Liver (tissue), 9 donors: Measurements from ENCODE around the gene MSI1. TPM values are rescaled to one million over a fixed set of nuclear protein-coding genes. Genes with fewer than 3 reads are reported as not detected.

Source experiments
- DNase-seq: peaks from one replicate; pipeline ENCODE4 v3.0.0-alpha.2; 2017; ENCODE audit warnings: low spot score
- H3K27ac ChIP-seq, 2 donors: one replicate each; pipeline ENCODE4 v1.7.0; 2013; ENCODE audit warnings: inconsistent platforms in 2 of 2, low read length in 2 of 2, control low read depth in 1 of 2, low read depth in 1 of 2, mild to moderate bottlenecking in 1 of 2
- H3K27me3 ChIP-seq, 4 donors: one replicate each; pipeline versions ENCODE4 v1.6.1 to v1.7.0; 2013; ENCODE audit warnings: low read length in 3 of 4, inconsistent platforms in 1 of 4, mild to moderate bottlenecking in 1 of 4, moderate library complexity in 1 of 4; ENCODE audit not compliant: control insufficient read depth in 4 of 4, insufficient read depth in 4 of 4
- H3K36me3 ChIP-seq, 4 donors: one replicate each; pipeline versions ENCODE4 v1.6.1 to v1.7.0; 2013; ENCODE audit warnings: low read length in 3 of 4, mild to moderate bottlenecking in 3 of 4, low read depth in 1 of 4, moderate library complexity in 1 of 4; ENCODE audit not compliant: control insufficient read depth in 4 of 4, insufficient read depth in 3 of 4
- H3K4me1 ChIP-seq, 4 donors: one replicate each; pipeline versions ENCODE4 v1.6.1 to v1.7.0; 2013; ENCODE audit warnings: low read length in 3 of 4, mild to moderate bottlenecking in 3 of 4, moderate library complexity in 1 of 4; ENCODE audit not compliant: control insufficient read depth in 4 of 4, insufficient read depth in 4 of 4
- H3K4me3 ChIP-seq, 3 donors: one replicate each; pipeline versions ENCODE4 v1.6.1 to v1.7.0; 2013; ENCODE audit warnings: low read length in 3 of 3, control low read depth in 1 of 3, low read depth in 1 of 3, mild to moderate bottlenecking in 1 of 3
- H3K9ac ChIP-seq, 2 donors: one replicate each; pipeline ENCODE4 v1.7.0; 2013; ENCODE audit warnings: low read length in 2 of 2, mild to moderate bottlenecking in 2 of 2, moderate library complexity in 2 of 2, control low read depth in 1 of 2, low read depth in 1 of 2
- H3K9me3 ChIP-seq, 4 donors: one replicate each; pipeline versions ENCODE4 v1.6.1 to v1.7.0; 2013; ENCODE audit warnings: low read length in 3 of 4; ENCODE audit not compliant: control insufficient read depth in 4 of 4
- EGR1 ChIP-seq, 2 donors: IDR thresholded peaks; 2 replicates each; pipeline ENCODE4 v1.6.1; 2016 to 2018; ENCODE audit warnings: antibody characterized with exemption in 2 of 2, low read depth in 2 of 2
- FOXA1 ChIP-seq: IDR thresholded peaks from 2 replicates; pipeline ENCODE4 v1.6.1; 2016; ENCODE audit warnings: antibody characterized with exemption
- FOXA2 ChIP-seq: IDR thresholded peaks from 2 replicates; pipeline ENCODE4 v1.6.1; 2016; ENCODE audit warnings: antibody characterized with exemption
- GABPA ChIP-seq, 2 donors: IDR thresholded peaks in 1 of 2; conservative IDR thresholded peaks in 1 of 2; 2 replicates each; pipeline ENCODE4 v1.6.1; 2016; ENCODE audit warnings: antibody characterized with exemption in 2 of 2, mild to moderate bottlenecking in 1 of 2, moderate library complexity in 1 of 2
- HNF4G ChIP-seq: IDR thresholded peaks from 2 replicates; pipeline ENCODE4 v1.6.1; 2016; ENCODE audit warnings: antibody characterized with exemption
- JUND ChIP-seq, 2 donors: IDR thresholded peaks; 2 replicates each; pipeline ENCODE4 v1.6.1; 2016; ENCODE audit warnings: antibody characterized with exemption in 2 of 2
- NR2F2 ChIP-seq: IDR thresholded peaks from 2 replicates; pipeline ENCODE4 v1.6.1; 2016; ENCODE audit warnings: antibody characterized with exemption
- RAD21 ChIP-seq, 2 donors: IDR thresholded peaks; 2 replicates each; pipeline ENCODE4 v1.6.1; 2016; ENCODE audit warnings: antibody characterized with exemption in 2 of 2, mild to moderate bottlenecking in 2 of 2
- RXRA ChIP-seq, 2 donors: IDR thresholded peaks; 2 replicates each; pipeline ENCODE4 v1.6.1; 2017 to 2018; ENCODE audit warnings: antibody characterized with exemption in 2 of 2, mild to moderate bottlenecking in 1 of 2
- SP1 ChIP-seq: IDR thresholded peaks from 2 replicates; pipeline ENCODE4 v1.6.1; 2018; ENCODE audit warnings: antibody characterized with exemption, mild to moderate bottlenecking
- TAF1 ChIP-seq: conservative IDR thresholded peaks from 2 replicates; pipeline ENCODE4 v1.6.1; 2016; ENCODE audit warnings: antibody characterized with exemption, mild to moderate bottlenecking
- YY1 ChIP-seq: IDR thresholded peaks from 2 replicates; pipeline ENCODE4 v1.6.1; 2016; ENCODE audit warnings: antibody characterized with exemption, mild to moderate bottlenecking
- WGBS: extraction: QIAGEN DNeasy Blood & Tissue Kit; methylation state at CpG from one replicate; pipeline ENCODE4 v1.1.7; 2013; 5-methylcytosine and 5-hydroxymethylcytosine counted together
- polyA plus RNA-seq, 2 donors: library from polyadenylated mRNA; stranded (reverse) in 1 of 2; unstranded in 1 of 2; fragments of 200-250 nt in 1 of 2; fragments of >200 nt in 1 of 2; fragmentation: Nextera tagmentation in 1 of 2; extraction: Ambion mirVana in 1 of 2; gene quantifications; one replicate each; pipeline versions ENCODE4 v1.2.1 to v1.2.3, GENCODE V29; 2013 to 2015
- total RNA-seq, 2 donors: library from RNA; depleted of rRNA; stranded (reverse); fragments of >200 nt; gene quantifications; one replicate each; pipeline ENCODE4 v1.2.3, GENCODE V29; 2014
- TF ChIP-seq, protein P1 (sequence below): IDR thresholded peaks from 2 replicates; pipeline ENCODE4 v1.6.1; 2016; ENCODE audit warnings: antibody characterized with exemption
- TF ChIP-seq, protein P2 (sequence below): IDR thresholded peaks from 2 replicates; pipeline ENCODE4 v1.6.1; 2016; ENCODE audit warnings: antibody characterized with exemption
- TF ChIP-seq, protein P3 (sequence below): fragments of 150-350 bp; IDR thresholded peaks from 2 replicates; pipeline ENCODE4 v1.5.1; 2017; ENCODE audit warnings: improper control_type of control experiment, low read depth, low read length; ENCODE audit not compliant: missing input control
- TF ChIP-seq, protein P4 (sequence below): IDR thresholded peaks from 2 replicates; pipeline ENCODE4 v1.6.1; 2016; ENCODE audit warnings: antibody characterized with exemption
- donor health status: healthy.
- donor health status: healthy.
- donor health status: healthy.
- donor health status: healthy.
- donor health status: healthy.

The MSI1 gene
- total and polyA plus RNA-seq, 4 donors = 0.13 to 1.2 TPM; not detected in 2

DNA sequence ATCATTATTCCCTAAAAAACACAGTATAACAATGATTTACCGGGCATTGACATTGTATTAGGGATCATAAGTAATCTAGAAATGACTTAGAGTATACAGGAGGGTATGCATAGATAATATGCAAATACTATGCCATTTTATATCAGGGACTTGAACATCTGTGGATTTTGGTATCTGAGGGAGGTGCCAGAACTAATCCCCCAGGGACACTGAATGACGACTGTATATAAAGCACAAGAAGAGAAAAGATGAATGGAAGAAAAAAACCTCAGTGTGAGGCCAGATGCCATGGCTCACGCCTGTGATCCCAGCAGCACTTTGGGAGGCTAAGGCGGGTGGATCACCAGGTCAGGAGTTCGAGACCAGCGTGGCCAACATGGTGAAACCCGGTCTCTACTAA, 43.5 kb upstream of the MSI1 start:
- Histone ChIP-seq H3K27ac (no peak overlapping the region), H3K27me3 (no peaks in the 10 kb centered on the region), H3K36me3 (no peaks in the 10 kb centered on the region), H3K4me1 (no peaks in the 10 kb centered on the region), H3K9ac (no peak overlapping the region), H3K4me3 (no peak overlapping the region), H3K9me3 (no peaks in the 10 kb centered on the region)
- TF ChIP-seq, protein P1, sequence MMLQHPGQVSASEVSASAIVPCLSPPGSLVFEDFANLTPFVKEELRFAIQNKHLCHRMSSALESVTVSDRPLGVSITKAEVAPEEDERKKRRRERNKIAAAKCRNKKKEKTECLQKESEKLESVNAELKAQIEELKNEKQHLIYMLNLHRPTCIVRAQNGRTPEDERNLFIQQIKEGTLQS = no peak
- TF ChIP-seq TAF1 (no peak), RXRA (IDR thresholded peaks at IDR 0.05) (no peak), RAD21 (IDR thresholded peaks at IDR 0.05) (no peak), HNF4G (no peak), NR2F2 (no peak), FOXA1 (no peak)
- no peak for DNase-seq
- 88% methylated on average over 7 of the region's 7 CpGs for WGBS

DNA sequence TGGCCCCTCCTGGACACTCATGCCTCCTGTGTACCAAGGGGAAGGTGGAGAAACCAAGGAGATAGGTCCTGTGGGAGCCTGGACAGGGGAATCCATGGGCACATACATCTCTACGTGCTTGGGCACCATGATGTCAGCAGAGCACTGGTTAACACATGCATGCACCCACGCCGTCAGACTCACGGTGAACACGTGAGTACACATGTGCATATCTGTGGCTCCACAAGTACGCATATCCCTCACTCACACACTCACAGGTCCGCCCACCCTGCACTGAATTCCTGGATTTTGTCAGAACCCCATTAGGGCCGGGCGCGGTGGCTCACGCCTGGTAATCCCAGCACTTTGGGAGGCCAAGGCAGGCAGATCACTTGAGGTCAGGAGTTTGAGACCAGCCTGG, 39.8 kb upstream of the MSI1 start:
- DNase-seq = no peak
- Histone ChIP-seq H3K9ac (no peak overlapping the region), H3K27ac (no peak overlapping the region), H3K4me3 (no peak overlapping the region), H3K36me3 (no peaks in the 10 kb centered on the region), H3K9me3 (no peaks in the 10 kb centered on the region), H3K4me1 (no peaks in the 10 kb centered on the region), H3K27me3 (no peaks in the 10 kb centered on the region)
- WGBS = 96% methylated on average over 11 of the region's 11 CpGs
- TF ChIP-seq SP1 (no peak), GABPA (IDR thresholded peaks at IDR 0.05 in 1 of 2, conservative IDR thresholded peaks at IDR 0.05 in 1 of 2) (no peak), EGR1 (IDR thresholded peaks at IDR 0.05; ENCODE audit: low read depth in 2 of 2) (no peak), HNF4G (no peak), RXRA (IDR thresholded peaks at IDR 0.05) (no peak), RAD21 (IDR thresholded peaks at IDR 0.05) (no peak), YY1 (no peak), JUND (IDR thresholded peaks at IDR 0.05) (no peak), TAF1 (no peak)
- TF ChIP-seq, protein P2, sequence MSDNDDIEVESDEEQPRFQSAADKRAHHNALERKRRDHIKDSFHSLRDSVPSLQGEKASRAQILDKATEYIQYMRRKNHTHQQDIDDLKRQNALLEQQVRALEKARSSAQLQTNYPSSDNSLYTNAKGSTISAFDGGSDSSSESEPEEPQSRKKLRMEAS = no peak
- TF ChIP-seq, protein P3, sequence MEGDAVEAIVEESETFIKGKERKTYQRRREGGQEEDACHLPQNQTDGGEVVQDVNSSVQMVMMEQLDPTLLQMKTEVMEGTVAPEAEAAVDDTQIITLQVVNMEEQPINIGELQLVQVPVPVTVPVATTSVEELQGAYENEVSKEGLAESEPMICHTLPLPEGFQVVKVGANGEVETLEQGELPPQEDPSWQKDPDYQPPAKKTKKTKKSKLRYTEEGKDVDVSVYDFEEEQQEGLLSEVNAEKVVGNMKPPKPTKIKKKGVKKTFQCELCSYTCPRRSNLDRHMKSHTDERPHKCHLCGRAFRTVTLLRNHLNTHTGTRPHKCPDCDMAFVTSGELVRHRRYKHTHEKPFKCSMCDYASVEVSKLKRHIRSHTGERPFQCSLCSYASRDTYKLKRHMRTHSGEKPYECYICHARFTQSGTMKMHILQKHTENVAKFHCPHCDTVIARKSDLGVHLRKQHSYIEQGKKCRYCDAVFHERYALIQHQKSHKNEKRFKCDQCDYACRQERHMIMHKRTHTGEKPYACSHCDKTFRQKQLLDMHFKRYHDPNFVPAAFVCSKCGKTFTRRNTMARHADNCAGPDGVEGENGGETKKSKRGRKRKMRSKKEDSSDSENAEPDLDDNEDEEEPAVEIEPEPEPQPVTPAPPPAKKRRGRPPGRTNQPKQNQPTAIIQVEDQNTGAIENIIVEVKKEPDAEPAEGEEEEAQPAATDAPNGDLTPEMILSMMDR = no peak
- TF ChIP-seq, protein P4, sequence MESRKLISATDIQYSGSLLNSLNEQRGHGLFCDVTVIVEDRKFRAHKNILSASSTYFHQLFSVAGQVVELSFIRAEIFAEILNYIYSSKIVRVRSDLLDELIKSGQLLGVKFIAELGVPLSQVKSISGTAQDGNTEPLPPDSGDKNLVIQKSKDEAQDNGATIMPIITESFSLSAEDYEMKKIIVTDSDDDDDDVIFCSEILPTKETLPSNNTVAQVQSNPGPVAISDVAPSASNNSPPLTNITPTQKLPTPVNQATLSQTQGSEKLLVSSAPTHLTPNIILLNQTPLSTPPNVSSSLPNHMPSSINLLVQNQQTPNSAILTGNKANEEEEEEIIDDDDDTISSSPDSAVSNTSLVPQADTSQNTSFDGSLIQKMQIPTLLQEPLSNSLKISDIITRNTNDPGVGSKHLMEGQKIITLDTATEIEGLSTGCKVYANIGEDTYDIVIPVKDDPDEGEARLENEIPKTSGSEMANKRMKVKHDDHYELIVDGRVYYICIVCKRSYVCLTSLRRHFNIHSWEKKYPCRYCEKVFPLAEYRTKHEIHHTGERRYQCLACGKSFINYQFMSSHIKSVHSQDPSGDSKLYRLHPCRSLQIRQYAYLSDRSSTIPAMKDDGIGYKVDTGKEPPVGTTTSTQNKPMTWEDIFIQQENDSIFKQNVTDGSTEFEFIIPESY = no peak

DNA sequence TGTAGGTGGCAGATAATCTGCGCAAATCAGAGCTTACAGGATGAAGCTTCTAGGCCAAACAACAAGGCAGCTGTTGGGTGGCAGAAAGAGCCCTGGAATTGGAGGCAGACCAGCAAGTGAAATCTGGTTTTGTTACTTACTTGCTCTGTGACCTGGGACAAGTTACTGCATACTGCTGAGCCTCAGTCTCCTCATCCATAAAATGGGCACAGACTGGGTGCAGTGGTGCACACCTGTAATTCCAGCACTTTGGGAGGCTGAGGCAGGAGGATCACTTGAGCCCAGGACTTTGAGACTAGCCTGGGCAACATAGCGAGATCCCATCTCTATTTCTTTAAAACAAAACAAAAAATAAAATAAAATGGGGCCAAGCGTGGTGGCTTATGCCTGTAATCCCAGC, 37.6 kb upstream of the MSI1 start:
- WGBS = 98% methylated on average over 3 of the region's 3 CpGs
- Histone ChIP-seq H3K27me3 (no peaks in the 10 kb centered on the region), H3K4me1 (no peaks in the 10 kb centered on the region), H3K9ac (no peak overlapping the region), H3K4me3 (no peak overlapping the region), H3K36me3 (no peaks in the 10 kb centered on the region), H3K9me3 (no peaks in the 10 kb centered on the region), H3K27ac (no peak overlapping the region)
- DNase-seq = no peak
- TF ChIP-seq, protein P2 = no peak
- TF ChIP-seq NR2F2 (no peak), RXRA (IDR thresholded peaks at IDR 0.05) (no peak), HNF4G (no peak), EGR1 (IDR thresholded peaks at IDR 0.05; ENCODE audit: low read depth in 2 of 2) (no peak), GABPA (IDR thresholded peaks at IDR 0.05 in 1 of 2, conservative IDR thresholded peaks at IDR 0.05 in 1 of 2) (no peak), YY1 (no peak), TAF1 (no peak), JUND (IDR thresholded peaks at IDR 0.05) (no peak), FOXA1 (no peak), RAD21 (IDR thresholded peaks at IDR 0.05) (no peak), FOXA2 (no peak)
- TF ChIP-seq, protein P1 = no peak
- TF ChIP-seq, protein P3 = no peak
- TF ChIP-seq, protein P4 = no peak
